ENCODE results near the gene CCDC14.

The CCDC14 gene

DNA sequence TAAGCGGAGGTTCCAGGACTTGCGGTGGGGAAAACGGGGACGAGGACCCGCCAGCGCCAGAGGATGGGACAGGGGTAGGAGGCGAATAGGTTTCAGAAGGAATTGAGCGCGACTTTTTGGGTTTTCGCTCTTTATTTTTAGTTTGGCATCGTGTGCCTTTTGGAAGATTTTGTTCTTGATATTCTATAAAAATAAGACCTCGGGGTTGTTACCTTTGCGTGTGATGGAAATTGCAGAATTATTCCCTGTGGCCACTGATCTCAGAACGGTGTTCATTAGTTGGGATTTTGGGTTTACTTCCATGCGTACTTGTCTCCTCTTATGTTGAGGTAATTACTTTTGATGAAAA lies 453 bp upstream of the CCDC14 start:
- DNase-seq: no peak

DNA sequence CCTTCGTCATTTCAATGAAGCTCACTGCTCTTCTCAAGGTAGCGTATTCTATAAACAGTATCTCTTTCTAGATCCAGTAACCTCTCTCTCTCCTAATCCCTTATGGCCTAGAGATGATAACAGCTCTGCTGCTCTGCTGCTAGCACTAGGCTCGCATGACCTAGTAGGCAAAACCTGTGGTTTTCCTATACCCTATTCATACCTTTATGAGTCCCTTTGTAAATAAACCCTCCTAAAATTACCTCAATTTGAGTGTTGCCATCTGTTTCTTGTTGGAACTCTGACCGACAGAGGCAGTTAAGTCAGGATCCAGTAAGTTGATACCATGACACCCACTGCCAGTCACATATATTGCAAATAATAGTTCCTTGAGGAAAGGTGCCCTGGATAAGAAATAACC lies 7.3 kb downstream of the CCDC14 start:
- DNase-seq: no peak

DNA sequence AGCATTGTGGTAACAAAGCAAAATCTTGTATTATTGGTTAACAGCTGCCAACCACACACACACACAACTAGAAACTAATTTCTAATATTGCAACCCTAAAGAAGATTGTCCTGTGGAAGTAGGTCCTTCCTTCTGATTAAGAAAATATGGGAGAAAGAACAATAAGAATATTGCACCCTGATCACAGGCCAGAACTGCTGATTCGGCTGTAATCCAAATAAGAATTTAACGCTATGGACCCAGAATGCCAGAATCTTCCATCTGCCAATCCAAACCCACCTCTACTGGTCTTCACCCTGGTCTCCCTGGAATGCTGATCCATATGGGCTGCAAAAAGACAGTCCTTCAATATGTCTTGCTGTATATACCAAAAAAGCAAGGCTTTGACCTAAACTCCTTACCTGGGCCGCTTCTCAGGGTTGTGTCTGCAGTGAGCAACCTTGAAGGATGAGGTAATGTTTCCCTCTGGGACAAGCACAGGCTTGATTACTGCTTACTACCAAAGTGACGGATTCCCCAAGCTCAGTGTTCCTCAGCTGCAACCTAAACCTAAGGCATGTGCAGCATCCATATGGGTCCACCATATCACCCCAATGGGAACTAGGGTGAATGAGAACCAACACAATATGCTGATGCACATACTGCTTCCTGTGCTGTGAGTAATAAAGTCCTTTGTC lies 8.0 kb downstream of the CCDC14 start:
- no peak for DNase-seq

- DNase-seq: no peak
These were observed 9.2 kb downstream of the CCDC14 start for GRCh38 chr3:123951522-123952447.

DNA sequence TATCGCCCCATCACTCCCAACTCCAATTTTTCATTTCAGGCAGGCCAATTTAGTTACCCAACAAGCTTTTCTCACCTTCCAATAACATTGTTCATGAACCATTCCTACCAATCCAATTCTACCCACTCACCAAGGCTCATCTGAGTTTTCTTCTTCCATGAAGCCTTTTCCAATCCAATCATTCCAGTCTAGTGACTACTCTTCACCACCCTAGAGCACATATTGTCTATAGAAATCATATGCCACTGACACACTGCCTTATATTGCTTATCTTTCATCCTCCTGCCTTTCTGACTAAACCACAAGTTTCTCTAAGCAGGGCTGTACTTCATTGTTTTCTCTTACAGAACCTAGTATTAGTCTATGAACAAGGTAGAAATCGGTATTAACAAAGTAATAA lies 11.4 kb downstream of the CCDC14 start:
- no peak for DNase-seq

DNA sequence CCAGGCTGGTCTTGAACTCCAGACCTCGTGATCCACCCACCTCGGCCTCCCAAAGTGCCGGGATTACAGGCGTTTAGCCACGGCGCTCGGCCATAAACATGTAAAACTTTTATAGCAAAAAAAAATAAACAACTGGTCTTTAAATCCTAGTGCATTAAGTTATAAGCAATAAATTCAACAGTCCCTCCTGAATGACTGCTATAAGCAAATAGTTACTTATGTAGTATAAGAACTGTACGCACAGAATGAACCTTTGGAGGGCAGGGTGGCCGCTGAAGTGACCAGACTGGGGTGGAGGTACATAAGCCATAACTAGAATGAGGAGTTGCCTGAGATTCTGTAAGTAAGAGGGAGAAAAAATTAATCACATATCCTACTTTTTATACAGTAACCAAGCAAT lies 12.6 kb downstream of the CCDC14 start:
- no peak for DNase-seq

- no peak for DNase-seq
These were observed 13.5 kb downstream of the CCDC14 start for GRCh38 chr3:123947482-123947881.

GRCh38 chr3:123941542-123941941 lies 19.5 kb downstream of the CCDC14 start:
- no peak for DNase-seq

- DNase-seq: no peak
These were observed 19.9 kb downstream of the CCDC14 start for GRCh38 chr3:123941121-123941520.

GRCh38 chr3:123939706-123940105 lies 21.3 kb downstream of the CCDC14 start:
- DNase-seq: no peak

DNA sequence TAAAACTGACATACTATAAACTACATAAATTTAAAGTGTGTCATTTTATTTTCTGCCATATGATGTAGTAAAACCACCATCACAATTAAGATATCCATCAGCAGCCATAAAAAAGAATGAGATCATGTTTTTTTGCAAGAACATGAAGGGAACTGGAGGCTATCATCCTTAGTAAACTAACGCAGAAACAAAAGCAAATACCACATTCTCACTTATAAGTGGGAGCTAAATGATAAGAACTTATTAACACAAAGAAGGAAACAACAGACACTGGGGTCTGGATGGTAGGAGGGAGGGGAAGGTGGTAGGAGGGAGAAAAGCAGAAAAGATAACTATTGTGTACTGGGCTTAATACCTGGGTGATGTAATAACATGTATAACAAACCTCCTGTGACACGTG lies 24.6 kb downstream of the CCDC14 start:
- no peak for DNase-seq

DNA sequence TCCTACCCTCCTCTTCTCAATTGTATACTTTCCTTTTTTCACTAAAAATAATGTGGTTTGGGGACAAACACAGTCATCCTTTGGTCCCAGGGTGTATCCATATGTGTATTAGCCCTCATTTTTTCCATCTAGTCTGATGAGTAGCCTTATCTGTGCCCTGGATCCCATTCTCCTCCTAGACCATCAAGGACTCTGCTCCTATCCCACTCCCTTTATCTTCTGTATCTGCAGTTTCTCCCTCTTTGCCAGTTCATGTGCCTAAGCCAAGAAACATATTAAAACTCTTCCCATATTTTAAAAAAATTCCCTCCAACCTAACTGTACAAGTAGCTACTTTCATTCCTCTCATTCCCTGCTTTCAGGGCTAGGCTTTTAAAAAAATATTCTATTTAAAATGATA lies 25.2 kb downstream of the CCDC14 start:
- no peak for DNase-seq

GRCh38 chr3:123934250-123934649 lies 26.8 kb downstream of the CCDC14 start:
- no peak for DNase-seq

- DNase-seq: no peak
These were observed 30.6 kb downstream of the CCDC14 start for GRCh38 chr3:123930445-123930844.

- no peak for DNase-seq
These were observed 31.7 kb downstream of the CCDC14 start for GRCh38 chr3:123929325-123929724.

- DNase-seq: no peak
These were observed 34.6 kb downstream of the CCDC14 start for GRCh38 chr3:123926396-123926795.

DNA sequence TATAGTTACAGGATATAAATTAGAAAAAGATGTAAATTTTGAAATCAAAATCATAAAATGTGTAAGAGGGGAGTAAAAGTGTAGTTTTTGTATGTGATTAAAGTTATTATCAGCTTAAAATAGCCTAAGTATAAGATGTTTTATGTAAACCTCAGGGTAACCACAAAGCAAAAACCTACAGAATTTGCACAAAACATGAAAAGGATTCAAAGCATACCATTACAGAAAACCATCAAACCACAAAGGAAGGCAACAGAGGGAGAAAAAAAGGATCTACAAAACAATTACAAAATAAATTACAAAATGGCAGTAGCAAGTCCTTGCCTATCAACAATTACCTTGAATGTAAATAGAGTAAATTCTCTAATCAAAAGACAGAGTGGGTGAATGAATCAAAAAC lies 40.2 kb downstream of the CCDC14 start:
- DNase-seq: no peak

- no peak for DNase-seq
These were observed 40.6 kb downstream of the CCDC14 start for GRCh38 chr3:123920383-123920782.

DNA sequence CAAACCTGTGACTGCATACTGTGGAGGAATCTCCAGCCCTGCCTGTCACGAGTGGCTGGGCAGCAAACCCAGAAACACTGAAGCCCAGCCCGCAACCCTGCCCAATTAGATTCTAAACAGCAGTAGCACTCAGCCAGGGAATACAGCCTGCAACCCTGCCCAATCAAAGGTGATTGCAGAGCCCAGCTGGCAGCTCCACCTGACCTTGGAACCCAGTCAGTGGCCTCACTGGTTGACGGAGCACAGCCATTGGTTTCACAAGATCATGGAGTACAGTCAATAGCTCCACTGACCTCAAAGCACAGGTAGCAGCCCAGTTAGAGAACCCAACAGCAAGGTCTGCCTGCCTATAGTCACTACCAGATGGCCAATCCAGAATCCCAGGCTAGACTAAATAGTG lies 41.7 kb downstream of the CCDC14 start:
- DNase-seq: no peak

GRCh38 chr3:123914829-123915228 lies 46.2 kb downstream of the CCDC14 start:
- DNase-seq: no peak

GRCh38 chr3:123909785-123910184 lies 51.2 kb downstream of the CCDC14 start:
- no peak for DNase-seq

GRCh38 chr3:123907720-123908119 lies 53.3 kb downstream of the CCDC14 start:
- DNase-seq: no peak

- DNase-seq: no peak
These were observed 61.6 kb downstream of the CCDC14 start for GRCh38 chr3:123899300-123899865.

DNA sequence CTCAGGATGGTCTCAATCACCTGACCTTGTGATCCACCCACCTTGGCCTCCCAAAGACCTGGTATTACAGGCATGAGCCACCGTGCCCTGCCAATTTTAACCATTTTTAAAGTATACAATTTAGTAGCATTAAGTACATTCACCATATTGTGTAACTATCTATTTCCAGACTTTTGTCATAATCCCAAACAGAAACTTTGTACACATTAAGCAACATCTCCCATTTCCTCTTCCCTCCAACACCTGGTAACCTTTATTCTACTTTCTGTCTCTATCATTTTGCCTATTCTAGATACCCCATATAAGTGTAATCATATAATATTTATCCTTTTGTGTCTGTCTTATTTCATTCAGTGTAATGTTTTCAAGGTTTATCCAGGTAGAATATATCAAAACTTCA lies 68.0 kb downstream of the CCDC14 start:
- no peak for DNase-seq
